ENCODE measurements around the gene ACTR3C.

ACTR3C gene

DNA sequence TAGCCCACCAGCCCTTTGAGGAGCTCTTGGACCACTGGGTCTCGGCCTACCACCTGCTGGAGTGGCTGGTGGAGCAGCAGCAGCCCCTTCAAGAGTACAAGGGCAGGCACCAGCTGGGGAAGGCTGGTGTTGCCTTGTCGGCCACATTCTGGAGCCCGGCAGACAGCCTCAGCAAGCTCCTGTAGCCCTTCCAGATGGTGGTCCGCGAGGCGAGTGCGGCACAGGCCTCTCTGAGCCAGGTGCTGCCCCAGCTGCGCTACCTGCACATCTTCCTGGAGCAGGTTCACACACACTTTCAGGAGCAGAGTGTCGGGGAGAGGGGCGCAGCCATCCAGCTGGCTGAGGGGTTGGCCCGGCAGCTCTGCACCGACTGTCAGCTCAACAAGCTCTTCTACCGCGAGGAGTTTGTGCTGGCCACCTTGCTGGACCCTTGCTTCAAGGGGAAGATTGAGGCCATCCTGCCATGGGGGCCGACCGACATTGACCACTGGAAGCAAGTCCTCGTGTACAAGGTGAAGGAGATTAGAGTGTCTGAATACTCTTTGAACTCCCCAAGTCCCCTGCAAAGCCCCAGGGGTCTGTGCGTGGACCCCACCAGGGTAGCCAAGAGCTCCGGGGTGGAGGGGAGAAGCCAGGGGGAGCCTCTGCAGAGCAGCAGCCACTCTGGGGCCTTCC, 7.0 kb upstream of the ACTR3C start:
- no peaks in the 10 kb centered on the region for H3K36me3 ChIP-seq (ENCODE audit: low read length)
- H4K20me1 ChIP-seq (ENCODE audit: low read depth, low read length) = no peaks in the 10 kb centered on the region
- no peaks in the 10 kb centered on the region for H3K9me2 ChIP-seq (replicated peaks; ENCODE audit: insufficient read depth, low read length)
- no peak overlapping the region for H3K4me2 ChIP-seq (ENCODE audit: low read depth, low read length, poor library complexity, severe bottlenecking)
- no peak overlapping the region for H2AFZ ChIP-seq (ENCODE audit: low read depth, low read length, severe bottlenecking)
- no peak overlapping the region for H3K4me3 ChIP-seq (ENCODE audit: insufficient read depth, low read length, poor library complexity, severe bottlenecking)
- H3K9ac ChIP-seq (ENCODE audit: low read length) = no peak overlapping the region
- H3K27me3 ChIP-seq (ENCODE audit: low read length) = no peaks in the 10 kb centered on the region
- H3K27ac ChIP-seq (ENCODE audit: low read depth, low read length) = no peak overlapping the region
- H3F3A ChIP-seq (ENCODE audit: insufficient read depth) = no peaks in the 10 kb centered on the region
- H3K9me3 ChIP-seq (ENCODE audit: insufficient read depth, low read length) = no peaks in the 10 kb centered on the region
- no peak for TF ChIP-seq EZH2phosphoT487 (conservative IDR thresholded peaks at IDR 0.05; ENCODE audit: low read length)
- no peak for TF ChIP-seq CTCF (IDR thresholded peaks at IDR 0.05; ENCODE audit: insufficient read depth, low read length, poor library complexity, severe bottlenecking)
- H3K79me2 ChIP-seq (ENCODE audit: insufficient read depth, low read length) = no peaks in the 10 kb centered on the region

- Histone ChIP-seq H4K20me1 (ENCODE audit: low read depth, low read length) (no peaks in the 10 kb centered on the region), H3K4me3 (ENCODE audit: insufficient read depth, low read length, poor library complexity, severe bottlenecking) (no peak overlapping the region), H3K79me2 (ENCODE audit: insufficient read depth, low read length) (no peaks in the 10 kb centered on the region), H3K36me3 (ENCODE audit: low read length) (no peaks in the 10 kb centered on the region), H3K9ac (ENCODE audit: low read length) (no peak overlapping the region), H3K9me2 (replicated peaks; ENCODE audit: insufficient read depth, low read length) (no peaks in the 10 kb centered on the region), H2AFZ (ENCODE audit: low read depth, low read length, severe bottlenecking) (no peak overlapping the region), H3K4me2 (ENCODE audit: low read depth, low read length, poor library complexity, severe bottlenecking) (no peak overlapping the region), H3F3A (ENCODE audit: insufficient read depth) (no peaks in the 10 kb centered on the region), H3K27me3 (ENCODE audit: low read length) (no peaks in the 10 kb centered on the region), H3K27ac (ENCODE audit: low read depth, low read length) (no peak overlapping the region), H3K9me3 (ENCODE audit: insufficient read depth, low read length) (no peaks in the 10 kb centered on the region)
- TF ChIP-seq EZH2phosphoT487 (conservative IDR thresholded peaks at IDR 0.05; ENCODE audit: low read length) (no peak), CTCF (IDR thresholded peaks at IDR 0.05; ENCODE audit: insufficient read depth, low read length, poor library complexity, severe bottlenecking) (no peak)
Observed at GRCh38 chr7:150329331-150330120, 6.2 kb upstream of the ACTR3C start.

DNA sequence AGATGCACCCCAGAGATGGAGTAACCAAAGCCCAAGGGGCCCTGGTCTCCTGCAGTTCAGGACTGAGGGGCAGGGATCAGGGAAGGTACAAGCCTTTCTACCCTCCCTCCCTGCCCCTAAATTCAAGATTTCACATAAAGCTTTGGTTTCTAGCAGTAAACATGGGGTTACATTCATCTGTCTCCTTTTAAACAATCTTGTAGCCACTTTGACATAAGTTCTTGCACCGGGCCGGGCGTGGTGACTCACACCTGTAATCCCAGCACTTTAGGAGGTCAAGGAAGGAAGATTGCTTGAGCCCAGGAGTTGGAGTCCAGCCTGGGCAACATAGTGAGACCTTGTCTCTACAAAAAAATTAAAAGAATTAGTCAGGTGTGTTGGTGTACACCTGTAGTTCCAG, 4.0 kb upstream of the ACTR3C start:
- Histone ChIP-seq H3K36me3 (ENCODE audit: low read length) (no peaks in the 10 kb centered on the region), H4K20me1 (ENCODE audit: low read depth, low read length) (no peaks in the 10 kb centered on the region), H3K9me3 (ENCODE audit: insufficient read depth, low read length) (no peaks in the 10 kb centered on the region), H3K27me3 (ENCODE audit: low read length) (no peaks in the 10 kb centered on the region), H2AFZ (ENCODE audit: low read depth, low read length, severe bottlenecking) (no peak overlapping the region), H3F3A (ENCODE audit: insufficient read depth) (no peaks in the 10 kb centered on the region), H3K27ac (ENCODE audit: low read depth, low read length) (no peak overlapping the region), H3K9me2 (replicated peaks; ENCODE audit: insufficient read depth, low read length) (no peaks in the 10 kb centered on the region), H3K4me2 (ENCODE audit: low read depth, low read length, poor library complexity, severe bottlenecking) (no peak overlapping the region), H3K4me3 (ENCODE audit: insufficient read depth, low read length, poor library complexity, severe bottlenecking) (no peak overlapping the region), H3K79me2 (ENCODE audit: insufficient read depth, low read length) (no peaks in the 10 kb centered on the region), H3K9ac (ENCODE audit: low read length) (no peak overlapping the region)
- TF ChIP-seq CTCF (IDR thresholded peaks at IDR 0.05; ENCODE audit: insufficient read depth, low read length, poor library complexity, severe bottlenecking) (no peak), EZH2phosphoT487 (conservative IDR thresholded peaks at IDR 0.05; ENCODE audit: low read length) (no peak)

Measured in SU-DHL-6 (cell line).